Astrocyte of the spinal cord (primary cell): Measurements from ENCODE around the gene VAV3.
A peak's percentile ranks its signal among the peaks of the same experiment; 100 is the strongest.

Experiments used
- DNase-seq: peaks from one replicate; pipeline ENCODE4 v3.0.0; 2011; ENCODE audit warnings: low read depth, low spot score
- H3K4me3 ChIP-seq: 2 replicates; pipeline ENCODE4 v1.5.1; 2011; ENCODE audit warnings: low read depth, mild to moderate bottlenecking, low read length, moderate library complexity
- CTCF ChIP-seq: IDR thresholded peaks from 2 replicates; pipeline ENCODE4 v1.5.1; 2012; ENCODE audit warnings: low read depth, mild to moderate bottlenecking, low read length, inconsistent platforms
- in situ Hi-C: cut with HindIII; loops from 2 replicates; pipeline ENCODE4 v1.10.0; 2017; ENCODE audit warnings: low sequenced_read_pairs

VAV3 gene

GRCh38 chr1:107976431-107976830 lies 11.5 kb upstream of the VAV3 start:
- TF ChIP-seq CTCF: no peak
- no peak for DNase-seq
- no peak overlapping the region for H3K4me3 ChIP-seq
- in situ Hi-C loops: no loop called here

- in situ Hi-C loops: no loop called here
- H3K4me3 ChIP-seq: no peak overlapping the region
- no peak for DNase-seq
- no peak for TF ChIP-seq CTCF
Observed at GRCh38 chr1:107975851-107976250, 10.9 kb upstream of the VAV3 start.

GRCh38 chr1:107974090-107974489 lies 9.1 kb upstream of the VAV3 start:
- in situ Hi-C loops: no loop called here
- TF ChIP-seq CTCF: no peak
- no peak overlapping the region for H3K4me3 ChIP-seq
- no peak for DNase-seq

- no peak overlapping the region for H3K4me3 ChIP-seq
- DNase-seq: no peak
- no peak for TF ChIP-seq CTCF
- in situ Hi-C loops: no loop called here
Observed at GRCh38 chr1:107972391-107973180, 7.6 kb upstream of the VAV3 start.

- H3K4me3 ChIP-seq: no peak overlapping the region
- TF ChIP-seq CTCF: no peak
- in situ Hi-C loops: no loop called here
- DNase-seq: no peak
Observed at GRCh38 chr1:107966550-107966949, 1.6 kb upstream of the VAV3 start.

- no peak for TF ChIP-seq CTCF
- H3K4me3 ChIP-seq: peak overlapping the region; percentile 34
- DNase-seq: peak; percentile 14
- in situ Hi-C loops: no loop called here
Observed at GRCh38 chr1:107964336-107965109, 457 bp downstream of the VAV3 start.
